ENCODE data around the gene TMEM59L. TPM values are rescaled to one million over a fixed set of nuclear protein-coding genes. Genes with fewer than 3 reads are reported as not detected.

TMEM59L gene
- total and polyA plus RNA-seq, 8 donors, result 1.6 to 41.9 (median 33.5) TPM

DNA sequence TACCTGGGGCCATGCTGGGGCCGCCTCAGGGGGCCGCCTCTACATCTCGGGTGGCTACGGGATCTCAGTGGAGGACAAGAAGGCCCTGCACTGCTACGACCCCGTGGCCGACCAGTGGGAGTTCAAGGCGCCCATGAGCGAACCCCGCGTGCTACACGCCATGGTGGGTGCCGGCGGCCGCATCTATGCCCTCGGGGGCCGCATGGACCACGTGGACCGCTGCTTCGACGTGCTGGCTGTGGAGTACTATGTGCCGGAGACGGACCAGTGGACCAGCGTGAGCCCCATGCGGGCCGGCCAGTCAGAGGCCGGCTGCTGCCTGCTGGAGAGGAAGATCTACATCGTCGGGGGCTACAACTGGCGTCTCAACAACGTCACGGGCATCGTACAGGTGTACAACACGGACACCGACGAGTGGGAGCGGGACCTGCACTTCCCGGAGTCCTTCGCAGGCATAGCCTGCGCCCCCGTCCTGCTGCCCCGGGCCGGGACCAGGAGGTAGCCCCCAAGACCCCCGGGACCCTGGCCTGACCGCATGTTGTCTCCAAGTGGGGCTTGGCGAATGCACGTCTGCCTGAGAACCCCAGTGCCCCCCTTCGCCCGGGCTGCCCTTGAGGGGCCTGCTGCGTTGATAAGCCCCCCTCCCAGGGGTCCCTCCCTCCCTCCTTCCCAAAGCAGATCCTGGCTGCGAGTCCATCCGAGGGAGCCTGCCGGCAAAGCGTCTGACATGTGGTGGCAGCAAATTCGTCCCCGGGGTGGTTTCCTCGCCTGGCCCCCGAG lies 56.3 kb downstream of the TMEM59L start:
- no peaks in the 10 kb centered on the region for H3K4me1 ChIP-seq
- intact Hi-C loops (cut with DNase I), result no loop called here
- H3K36me3 ChIP-seq, result peaks cover 0 to 69% of the 10 kb centered on the region in 2 donors
- no peaks in the 10 kb centered on the region for H3K9me3 ChIP-seq
- no peak for DNase-seq
- H3K4me3 ChIP-seq, result no peak overlapping the region
- no peak overlapping the region for H3K27ac ChIP-seq
- TF ChIP-seq, protein P1, sequence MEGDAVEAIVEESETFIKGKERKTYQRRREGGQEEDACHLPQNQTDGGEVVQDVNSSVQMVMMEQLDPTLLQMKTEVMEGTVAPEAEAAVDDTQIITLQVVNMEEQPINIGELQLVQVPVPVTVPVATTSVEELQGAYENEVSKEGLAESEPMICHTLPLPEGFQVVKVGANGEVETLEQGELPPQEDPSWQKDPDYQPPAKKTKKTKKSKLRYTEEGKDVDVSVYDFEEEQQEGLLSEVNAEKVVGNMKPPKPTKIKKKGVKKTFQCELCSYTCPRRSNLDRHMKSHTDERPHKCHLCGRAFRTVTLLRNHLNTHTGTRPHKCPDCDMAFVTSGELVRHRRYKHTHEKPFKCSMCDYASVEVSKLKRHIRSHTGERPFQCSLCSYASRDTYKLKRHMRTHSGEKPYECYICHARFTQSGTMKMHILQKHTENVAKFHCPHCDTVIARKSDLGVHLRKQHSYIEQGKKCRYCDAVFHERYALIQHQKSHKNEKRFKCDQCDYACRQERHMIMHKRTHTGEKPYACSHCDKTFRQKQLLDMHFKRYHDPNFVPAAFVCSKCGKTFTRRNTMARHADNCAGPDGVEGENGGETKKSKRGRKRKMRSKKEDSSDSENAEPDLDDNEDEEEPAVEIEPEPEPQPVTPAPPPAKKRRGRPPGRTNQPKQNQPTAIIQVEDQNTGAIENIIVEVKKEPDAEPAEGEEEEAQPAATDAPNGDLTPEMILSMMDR (IDR thresholded peaks at IDR 0.05), result no peak
- no peaks in the 10 kb centered on the region for H3K27me3 ChIP-seq
- no peak for ATAC-seq

DNA sequence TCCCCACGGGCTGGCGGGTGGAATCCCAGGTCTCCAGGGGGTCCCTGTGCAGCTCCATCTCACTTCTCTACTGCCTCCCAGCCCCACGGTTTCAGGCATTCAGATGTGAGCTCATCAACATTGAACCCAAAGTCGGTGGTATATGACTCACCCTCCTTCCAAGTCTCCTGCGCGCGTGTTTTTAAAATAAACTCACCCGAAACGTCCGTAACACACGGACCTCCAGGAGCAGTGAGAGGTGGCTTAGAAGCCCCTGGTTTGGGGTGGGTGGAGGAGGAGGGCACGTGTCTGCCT lies 56.8 kb downstream of the TMEM59L start:
- DNase-seq (no peak), ATAC-seq (no peak)
- Histone ChIP-seq H3K27me3 (no peaks in the 10 kb centered on the region), H3K9me3 (no peaks in the 10 kb centered on the region), H3K4me3 (no peak overlapping the region), H3K36me3 (peaks cover 0 to 65% of the 10 kb centered on the region in 2 donors), H3K27ac (no peak overlapping the region), H3K4me1 (no peaks in the 10 kb centered on the region)
- intact Hi-C loops (cut with DNase I), result no loop called here
- TF ChIP-seq, protein P1 (IDR thresholded peaks at IDR 0.05), result no peak

GRCh38 chr19:18669883-18670282 lies 57.2 kb downstream of the TMEM59L start:
- intact Hi-C loops (cut with DNase I), result loop anchor here in 1 of 2 donors (10.0 kb wide), 1 partner anchor 75 kb away; no protein-coding TSS in a partner anchor
- TF ChIP-seq, protein P1 (IDR thresholded peaks at IDR 0.05), result no peak
- no peak overlapping the region for H3K4me3 ChIP-seq
- no peaks in the 10 kb centered on the region for H3K27me3 ChIP-seq
- H3K36me3 ChIP-seq, result peaks cover 0 to 61% of the 10 kb centered on the region in 2 donors
- H3K27ac ChIP-seq, result no peak overlapping the region
- ATAC-seq, result no peak
- no peaks in the 10 kb centered on the region for H3K4me1 ChIP-seq
- no peak for DNase-seq
- no peaks in the 10 kb centered on the region for H3K9me3 ChIP-seq

DNA sequence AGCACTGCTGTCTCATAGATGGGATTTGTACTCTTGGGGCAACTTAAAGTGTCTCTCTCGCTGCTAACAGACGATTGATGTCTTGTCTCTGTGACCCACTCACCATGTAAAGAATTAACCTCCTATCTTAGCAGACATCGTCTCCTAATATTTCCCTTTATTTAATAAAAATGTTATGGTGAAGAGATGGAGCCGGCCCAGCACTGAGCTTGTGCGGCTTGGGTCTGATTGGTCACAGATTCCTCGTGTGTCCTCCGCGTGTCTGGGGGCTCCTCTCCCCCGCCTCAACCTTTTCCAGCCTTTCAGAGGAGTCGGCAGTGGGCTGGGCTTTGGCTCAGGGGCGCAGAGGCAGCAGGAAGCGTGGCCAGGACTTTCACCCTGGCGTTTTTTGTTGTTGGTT lies 57.6 kb downstream of the TMEM59L start:
- TF ChIP-seq, protein P1 (IDR thresholded peaks at IDR 0.05), result no peak
- H3K4me3 ChIP-seq, result no peak overlapping the region
- no peaks in the 10 kb centered on the region for H3K27me3 ChIP-seq
- H3K9me3 ChIP-seq, result no peaks in the 10 kb centered on the region
- H3K36me3 ChIP-seq, result peaks cover 0 to 57% of the 10 kb centered on the region in 2 donors
- DNase-seq, result no peak
- intact Hi-C loops (cut with DNase I), result loop anchor here in 1 of 2 donors (10.0 kb wide), 1 partner anchor 76 kb away; no protein-coding TSS in a partner anchor
- no peaks in the 10 kb centered on the region for H3K4me1 ChIP-seq
- no peak for ATAC-seq
- no peak overlapping the region for H3K27ac ChIP-seq

Other genes with a start within 250 kb of the TMEM59L start
- gene GDF15, start 226.7 kb upstream of the TMEM59L start, total RNA-seq, result 100 to 1,000 TPM in 1 of 2 donors, 10 to 100 TPM in 1; 99.0 to 180 TPM
- gene GDF15, start 226.7 kb upstream of the TMEM59L start, polyA plus RNA-seq (ENCODE audit: insufficient read length in 6 of 6), result 10 to 100 TPM; 15.7 to 50.6 (median 30.7) TPM
- gene LRRC25, start 215.2 kb upstream of the TMEM59L start, total RNA-seq, result 10 to 100 TPM; 14.4 to 53.7 TPM
- 1 to 10 TPM; 1.3 to 1.9 (median 1.4) TPM for gene LRRC25, start 215.2 kb upstream of the TMEM59L start, polyA plus RNA-seq (ENCODE audit: insufficient read length in 6 of 6)
- gene SSBP4, start 193.5 kb upstream of the TMEM59L start, total RNA-seq, result 10 to 100 TPM; 49.8 to 79.9 TPM
- 10 to 100 TPM; 58.1 to 99.8 (median 75.6) TPM for gene SSBP4, start 193.5 kb upstream of the TMEM59L start, polyA plus RNA-seq (ENCODE audit: insufficient read length in 6 of 6)
- gene ISYNA1, start 174.7 kb upstream of the TMEM59L start, total RNA-seq, result 10 to 100 TPM; 22.8 to 43.9 TPM
- gene ISYNA1, start 174.7 kb upstream of the TMEM59L start, polyA plus RNA-seq (ENCODE audit: insufficient read length in 6 of 6), result 100 to 1,000 TPM; 110 to 159 (median 125) TPM
- gene ELL, start 90.8 kb upstream of the TMEM59L start, total RNA-seq, result 10 to 100 TPM; 13.3 to 22.9 TPM
- 10 to 100 TPM in 1 of 6 donors, 1 to 10 TPM in 5; 8.5 to 10.1 (median 9.7) TPM for gene ELL, start 90.8 kb upstream of the TMEM59L start, polyA plus RNA-seq (ENCODE audit: insufficient read length in 6 of 6)
- 100 to 1,000 TPM; 176 to 195 TPM for gene FKBP8, start 69.3 kb upstream of the TMEM59L start, total RNA-seq
- 100 to 1,000 TPM; 191 to 232 (median 218) TPM for gene FKBP8, start 69.3 kb upstream of the TMEM59L start, polyA plus RNA-seq (ENCODE audit: insufficient read length in 6 of 6)
- gene KXD1, start 55.0 kb upstream of the TMEM59L start, total RNA-seq, result 10 to 100 TPM; 68.9 to 86.2 TPM
- gene KXD1, start 55.0 kb upstream of the TMEM59L start, polyA plus RNA-seq (ENCODE audit: insufficient read length in 6 of 6), result 10 to 100 TPM; 65.6 to 79.7 (median 70.3) TPM
- gene UBA52, start 41.0 kb upstream of the TMEM59L start, total RNA-seq, result 100 to 1,000 TPM; 922 to 971 TPM
- 1,000 to 10,000 TPM in 1 of 6 donors, 100 to 1,000 TPM in 5; 875 to 1,008 (median 931) TPM for gene UBA52, start 41.0 kb upstream of the TMEM59L start, polyA plus RNA-seq (ENCODE audit: insufficient read length in 6 of 6)
- gene REX1BD, start 24.1 kb upstream of the TMEM59L start, total RNA-seq, result 10 to 100 TPM; 51.7 to 52.1 TPM
- gene REX1BD, start 24.1 kb upstream of the TMEM59L start, polyA plus RNA-seq (ENCODE audit: insufficient read length in 6 of 6), result 10 to 100 TPM; 20.4 to 42.9 (median 27.6) TPM
- gene CRLF1, start 6.1 kb upstream of the TMEM59L start, total RNA-seq, result 10 to 100 TPM; 22.5 to 44.7 TPM
- gene CRLF1, start 6.1 kb upstream of the TMEM59L start, polyA plus RNA-seq (ENCODE audit: insufficient read length in 6 of 6), result 100 to 1,000 TPM; 210 to 328 (median 252) TPM
- gene KLHL26, start 24.2 kb downstream of the TMEM59L start, total RNA-seq, result 10 to 100 TPM in 1 of 2 donors, 1 to 10 TPM in 1; 9.0 to 10.4 TPM
- gene KLHL26, start 24.2 kb downstream of the TMEM59L start, polyA plus RNA-seq (ENCODE audit: insufficient read length in 6 of 6), result 1 to 10 TPM; 4.3 to 7.1 (median 5.9) TPM
- 10 to 100 TPM; 11.3 to 13.8 TPM for gene CRTC1, start 70.8 kb downstream of the TMEM59L start, total RNA-seq
- 10 to 100 TPM; 13.8 to 23.9 (median 16.5) TPM for gene CRTC1, start 70.8 kb downstream of the TMEM59L start, polyA plus RNA-seq (ENCODE audit: insufficient read length in 6 of 6)
- gene COMP, start 178.4 kb downstream of the TMEM59L start, total RNA-seq, result 10 to 100 TPM in 1 of 2 donors, 1 to 10 TPM in 1; 1.9 to 47.7 TPM
- under 1 TPM in 3 of 6 donors, not detected in 3; 0.23 to 0.26 (median 0.24) TPM for gene COMP, start 178.4 kb downstream of the TMEM59L start, polyA plus RNA-seq (ENCODE audit: insufficient read length in 6 of 6)
- gene UPF1, start 219.1 kb downstream of the TMEM59L start, total RNA-seq, result 10 to 100 TPM; 66.9 to 80.9 TPM
- gene UPF1, start 219.1 kb downstream of the TMEM59L start, polyA plus RNA-seq (ENCODE audit: insufficient read length in 6 of 6), result 10 to 100 TPM; 49.1 to 55.9 (median 55.0) TPM